GM23338 (cell line): ENCODE measurements around the gene PNLIP.

Experiments
- CTCF ChIP-seq, 2 experiments: fragments of 200-600 bp in 1 of 2; sonication (generic) in 1 of 2; conservative IDR thresholded peaks; 2 replicates each; pipeline versions ENCODE4 v1.5.1 to v1.6.1; 2016 to 2017; ENCODE audit warnings: antibody characterized with exemption in 2 of 2, low read depth in 2 of 2, mild to moderate bottlenecking in 2 of 2, moderate library complexity in 1 of 2
- EZH2 ChIP-seq: fragments of 200-600 bp; sonication (generic); IDR thresholded peaks from one replicate; pipeline ENCODE4 v1.8.0; 2017; ENCODE audit warnings: antibody characterized with exemption, mild to moderate bottlenecking, low read depth; ENCODE audit not compliant: unreplicated experiment
- EZH2phosphoT487 ChIP-seq: fragments of 200-600 bp; sonication (generic); IDR thresholded peaks from one replicate; pipeline ENCODE4 v1.8.1; 2018; ENCODE audit warnings: antibody characterized with exemption; ENCODE audit not compliant: unreplicated experiment

GRCh38 chr10:116566932-116567331 is 21.2 kb downstream of the PNLIP start:
- TF ChIP-seq CTCF (conservative IDR thresholded peaks at IDR 0.05; ENCODE audit: low read depth in 2 of 2): no peak
- TF ChIP-seq EZH2: no peak
- no peak for TF ChIP-seq EZH2phosphoT487
